HUES64 (cell line): Measurements from ENCODE around the gene PRSS8.
"Not testable (repeated sequence)": the region's sequence is repeated elsewhere in the genome, so short reads cannot be mapped to it uniquely, and the experiment has no call there.

Source experiments
- H3K27ac ChIP-seq: 2 replicates; pipeline ENCODE4 v1.7.0; 2013; ENCODE audit warnings: low read depth, low read length, inconsistent platforms
- H3K27me3 ChIP-seq: 2 replicates; pipeline ENCODE4 v1.6.1; 2013; ENCODE audit warnings: mild to moderate bottlenecking, low read length; ENCODE audit not compliant: insufficient read depth
- H3K36me3 ChIP-seq: 2 replicates; pipeline ENCODE4 v1.6.1; 2013; ENCODE audit warnings: mild to moderate bottlenecking, low read length; ENCODE audit not compliant: insufficient read depth
- H3K4me1 ChIP-seq: 2 replicates; pipeline ENCODE4 v1.6.1; 2013; ENCODE audit warnings: mild to moderate bottlenecking, low read length, moderate library complexity; ENCODE audit not compliant: insufficient read depth
- H3K4me3 ChIP-seq: 2 replicates; pipeline ENCODE4 v1.5.1; 2013; ENCODE audit warnings: mild to moderate bottlenecking, low read length, moderate library complexity
- H3K9ac ChIP-seq: 2 replicates; pipeline ENCODE4 v1.6.1; 2013; ENCODE audit warnings: mild to moderate bottlenecking, low read depth, low read length
- H3K9me3 ChIP-seq: 2 replicates; pipeline ENCODE4 v1.6.1; 2013; ENCODE audit warnings: low read depth, low read length; ENCODE audit not compliant: insufficient read depth
- WGBS: fragments of 150-250, 120-280 bp; methylation state at CpG from one replicate; pipeline ENCODE4 v1.1.7; 2013; ENCODE audit warnings: missing lambda C conversion rate; 5-methylcytosine and 5-hydroxymethylcytosine counted together

PRSS8 gene

DNA sequence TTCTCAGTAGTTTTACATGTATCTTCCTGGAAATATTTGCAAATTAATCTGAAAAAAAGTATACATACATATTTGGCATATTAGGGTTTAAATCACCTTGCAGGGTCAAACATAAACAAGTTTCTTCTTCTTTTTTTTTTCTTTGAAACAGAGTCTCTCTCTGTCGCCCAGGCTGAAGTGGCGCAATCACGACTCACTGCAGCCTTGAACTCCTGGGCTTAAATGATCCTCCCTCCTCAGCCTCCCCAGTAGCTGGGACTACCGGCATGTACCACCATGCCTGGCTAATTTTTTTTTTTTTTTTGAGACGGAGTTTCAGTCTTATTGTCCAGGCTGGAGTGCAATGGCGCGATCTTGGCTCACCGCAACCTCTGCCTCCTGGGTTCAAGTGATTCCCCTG, 31.8 kb upstream of the PRSS8 start:
- H3K27me3 ChIP-seq, result no peaks in the 10 kb centered on the region
- no peaks in the 10 kb centered on the region for H3K4me1 ChIP-seq
- H3K9ac ChIP-seq, result no peak overlapping the region
- H3K27ac ChIP-seq, result no peak overlapping the region
- H3K4me3 ChIP-seq, result no peak overlapping the region
- H3K36me3 ChIP-seq, result no peaks in the 10 kb centered on the region
- no peaks in the 10 kb centered on the region for H3K9me3 ChIP-seq
- WGBS, result 94% methylated on average over 8 of the region's 8 CpGs

DNA sequence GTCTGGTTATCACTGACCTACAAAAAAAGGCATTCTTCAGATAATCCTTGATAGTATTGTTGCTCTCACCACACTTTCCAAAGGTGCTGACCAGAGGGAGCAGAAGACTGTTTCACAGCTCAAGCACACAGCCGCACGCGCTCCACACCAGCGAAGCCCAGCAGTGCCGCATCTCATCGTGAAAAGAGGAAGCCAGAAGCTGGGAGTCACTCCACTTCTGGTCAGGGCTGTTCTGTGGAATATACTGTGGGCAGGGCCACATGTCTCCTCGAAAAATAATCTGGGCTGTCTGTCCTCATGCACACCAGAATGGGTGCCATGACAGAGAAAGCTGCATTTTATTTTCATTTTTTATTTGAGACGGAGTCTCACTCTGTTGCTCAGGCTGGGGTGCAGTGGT, 21.6 kb upstream of the PRSS8 start:
- no peaks in the 10 kb centered on the region for H3K9me3 ChIP-seq
- WGBS, result 87% methylated on average over 8 of the region's 8 CpGs
- H3K27ac ChIP-seq, result no peak overlapping the region
- H3K27me3 ChIP-seq, result no peaks in the 10 kb centered on the region
- H3K4me1 ChIP-seq, result no peaks in the 10 kb centered on the region
- H3K4me3 ChIP-seq, result no peak overlapping the region
- H3K9ac ChIP-seq, result no peak overlapping the region
- H3K36me3 ChIP-seq, result no peaks in the 10 kb centered on the region

DNA sequence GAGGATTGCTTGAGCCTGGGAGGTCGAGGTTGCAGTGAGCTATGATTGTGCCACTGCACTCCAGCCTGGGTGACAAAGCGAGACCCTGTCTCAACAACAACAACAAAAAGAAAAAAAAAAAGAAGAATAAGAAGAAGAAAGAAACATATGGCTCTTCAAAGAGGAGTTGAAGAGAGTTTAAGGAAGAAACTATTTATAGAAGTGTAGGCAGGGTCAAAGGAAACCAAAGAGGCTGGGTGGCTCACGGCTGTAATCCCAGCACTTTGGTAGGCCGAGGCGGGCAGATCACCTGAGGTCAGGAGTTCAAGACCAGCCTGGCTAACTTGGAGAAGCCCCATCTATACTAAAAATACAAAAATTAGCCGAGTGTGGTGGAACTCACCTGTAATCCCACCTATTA, 15.4 kb upstream of the PRSS8 start:
- H3K9ac ChIP-seq, H3K4me3 ChIP-seq, H3K9me3 ChIP-seq, H3K27ac ChIP-seq, H3K4me1 ChIP-seq, H3K36me3 ChIP-seq: not testable (repeated sequence)
- H3K27me3 ChIP-seq, result peaks cover 27% of the 10 kb centered on the region
- 93% methylated on average over 5 of the region's 6 CpGs for WGBS

DNA sequence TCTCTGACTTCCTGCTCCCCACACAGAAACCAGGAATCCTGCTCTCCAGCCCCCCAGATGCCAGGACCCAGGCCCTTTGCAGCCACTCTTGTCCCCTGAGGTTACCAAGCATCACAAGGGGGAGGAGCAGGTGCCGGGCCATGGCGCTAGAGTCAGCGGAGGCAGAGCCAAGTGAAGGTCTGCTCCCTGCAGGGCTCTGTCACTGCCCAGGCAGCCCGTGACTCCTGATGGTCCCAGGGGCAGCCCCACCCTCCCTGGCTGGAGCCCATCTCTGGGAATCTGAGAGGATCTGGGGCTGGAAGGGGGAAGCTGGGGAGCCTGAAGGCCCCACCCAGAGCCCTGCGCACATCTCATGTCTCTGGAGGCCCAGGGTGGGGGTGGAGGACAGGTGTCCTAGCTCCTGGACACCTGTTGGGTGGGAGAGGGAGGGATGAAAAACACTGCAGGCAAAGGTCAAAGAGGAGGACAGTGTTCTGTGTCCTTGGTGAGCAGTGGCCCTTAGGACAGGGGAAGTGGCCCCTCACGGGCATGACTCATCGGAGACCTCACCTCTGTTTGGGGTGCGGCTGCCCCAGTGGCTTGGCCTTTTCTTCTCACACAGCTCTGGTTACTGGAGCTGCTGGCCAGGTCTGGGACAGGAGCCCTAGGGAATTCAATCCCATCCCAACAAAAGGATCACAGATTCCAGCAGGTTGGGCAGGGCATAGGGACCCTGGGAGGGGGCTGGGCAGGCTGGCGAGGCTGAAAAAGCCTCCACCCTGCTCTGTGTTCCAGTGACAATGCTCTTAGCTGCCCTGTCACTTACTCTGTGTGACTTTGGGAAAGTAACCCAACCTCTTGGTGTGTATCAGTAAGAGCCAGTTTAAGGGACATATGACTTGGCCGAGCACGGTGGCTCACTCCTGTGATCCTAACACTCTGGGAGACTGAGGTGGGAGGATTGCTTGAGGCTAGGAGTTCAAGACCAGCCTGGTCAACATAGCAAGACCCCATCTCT, 14.7 kb upstream of the PRSS8 start, which contains the start of gene PRSS36:
Gene PRSS36, minus strand, starts transcription at position 173 of the 997 bp plus-strand sequence. Its CDS starts 31 bp downstream, at position 142.
- H3K9ac ChIP-seq, result no peak within 1 kb of the TSS
- peaks cover 32% of the 10 kb centered on the region for H3K27me3 ChIP-seq
- no peaks in the 10 kb centered on the region for H3K9me3 ChIP-seq
- 82% methylated on average over 11 of the region's 11 CpGs for WGBS
- H3K4me1 ChIP-seq, result 0 out of 2 replicates have a peak, but pooled peaks cover 6% of the 10 kb centered on the region
- H3K4me3 ChIP-seq, result no peak within 1 kb of the TSS
- H3K36me3 ChIP-seq, result no peaks in the 10 kb centered on the region
- H3K27ac ChIP-seq, result no peak within 1 kb of the TSS

DNA sequence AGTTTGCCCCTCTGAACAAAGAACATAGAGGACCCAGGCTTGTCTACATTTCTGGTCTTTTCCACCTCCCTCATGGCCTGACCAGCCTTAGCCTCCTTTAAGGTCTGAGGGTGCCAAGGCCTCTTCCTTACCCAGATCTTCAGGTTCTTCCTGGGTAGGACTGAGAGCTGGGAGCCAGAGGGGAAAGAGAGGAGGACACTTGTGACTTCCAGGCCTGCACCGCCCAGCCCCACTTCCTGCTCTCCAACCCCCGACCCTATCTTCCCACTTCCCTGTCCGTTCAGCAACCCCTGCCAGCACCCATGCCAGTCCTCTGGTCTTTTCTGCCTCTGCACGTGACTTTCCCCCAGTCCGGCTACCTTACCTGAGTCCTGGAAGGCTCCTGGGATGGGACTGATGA, 13.8 kb upstream of the PRSS8 start:
- Histone ChIP-seq H3K9ac (no peak overlapping the region), H3K4me3 (no peak overlapping the region), H3K27ac (no peak overlapping the region), H3K27me3 (peaks cover 32% of the 10 kb centered on the region), H3K36me3 (no peaks in the 10 kb centered on the region), H3K9me3 (no peaks in the 10 kb centered on the region), H3K4me1 (0 out of 2 replicates have a peak, but pooled peaks cover 6% of the 10 kb centered on the region)
- 81% methylated on average over 5 of the region's 5 CpGs for WGBS

DNA sequence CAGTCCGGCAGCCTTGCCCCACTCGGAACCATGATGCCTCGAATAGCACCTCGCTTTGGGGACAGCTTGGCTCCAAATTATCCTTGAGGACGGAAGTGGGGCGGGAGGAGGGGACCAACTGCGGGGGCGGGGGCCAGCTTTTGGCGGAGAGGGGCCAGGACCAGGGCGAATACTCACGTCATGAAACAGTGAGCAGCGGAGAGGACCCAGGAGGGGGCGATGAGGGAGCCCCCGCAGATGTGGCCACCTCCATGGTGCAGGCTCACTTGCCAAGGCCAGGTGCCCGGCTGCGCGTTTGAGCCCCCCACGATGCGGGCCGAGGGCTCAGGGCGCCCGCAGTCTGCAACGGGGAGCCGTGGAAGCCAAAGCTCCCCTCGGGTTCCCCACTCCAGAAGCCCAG, 13.4 kb upstream of the PRSS8 start:
- Histone ChIP-seq H3K9ac (no peak overlapping the region), H3K27ac (no peak overlapping the region), H3K36me3 (no peaks in the 10 kb centered on the region), H3K9me3 (no peaks in the 10 kb centered on the region), H3K4me1 (0 out of 2 replicates have a peak, but pooled peaks cover 6% of the 10 kb centered on the region), H3K27me3 (peaks cover 32% of the 10 kb centered on the region), H3K4me3 (peak overlapping the region; percentile 52; the same call in 1 of the 2 replicates)
- 91% methylated on average over 25 of the region's 25 CpGs for WGBS

DNA sequence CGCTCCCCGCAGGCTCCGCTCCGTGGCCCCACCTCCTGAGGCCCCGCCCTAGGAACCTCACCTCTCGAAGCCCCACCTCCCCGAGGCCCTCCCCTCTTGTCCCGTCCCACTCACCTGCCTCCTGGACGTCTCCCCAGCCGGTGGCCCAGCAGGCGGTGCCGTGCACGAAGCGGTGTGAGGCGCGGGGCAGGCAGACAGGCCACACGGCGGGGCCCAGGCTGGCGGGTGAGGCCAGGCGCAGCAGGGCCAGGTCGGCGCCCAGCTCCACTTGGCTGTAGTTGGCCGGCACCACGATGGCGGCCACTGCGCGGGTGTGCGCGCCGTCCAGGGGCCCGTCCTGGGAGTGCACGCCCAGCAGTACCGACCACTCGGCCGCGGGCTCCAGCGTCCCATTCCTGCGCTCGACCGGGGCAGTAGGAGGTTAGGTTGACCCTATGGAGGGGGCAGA, 12.8 kb upstream of the PRSS8 start:
- H3K27ac ChIP-seq, result no peak overlapping the region
- peak overlapping the region; percentile 24; the same call in 1 of the 2 replicates for H3K9ac ChIP-seq
- 46% methylated on average over 40 of the region's 40 CpGs for WGBS
- H3K27me3 ChIP-seq, result peaks cover 37% of the 10 kb centered on the region
- peak overlapping the region; percentile 52 for H3K4me3 ChIP-seq
- 0 out of 2 replicates have a peak, but pooled peaks cover 6% of the 10 kb centered on the region for H3K4me1 ChIP-seq
- no peaks in the 10 kb centered on the region for H3K36me3 ChIP-seq
- H3K9me3 ChIP-seq, result no peaks in the 10 kb centered on the region

DNA sequence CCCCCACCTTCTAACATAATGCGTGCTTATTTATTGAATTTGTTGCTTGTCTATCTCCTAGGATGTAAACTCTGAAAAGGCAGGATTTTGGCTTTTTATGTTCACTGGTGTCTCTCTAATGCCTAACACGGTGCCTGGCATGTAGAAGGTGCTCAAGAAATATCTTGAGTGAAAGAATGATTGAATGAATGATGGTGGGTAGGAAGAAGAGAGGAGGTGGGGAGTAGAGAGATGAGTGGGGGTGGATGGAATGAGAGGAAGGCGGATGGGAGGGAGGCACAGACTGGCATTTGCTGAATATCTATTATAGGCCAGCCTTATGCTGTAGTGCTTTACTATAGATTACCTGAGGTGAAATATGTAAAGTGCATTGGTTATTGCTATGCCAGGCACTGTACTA, 12.0 kb upstream of the PRSS8 start:
- H3K27me3 ChIP-seq, result peaks cover 45% of the 10 kb centered on the region
- H3K27ac ChIP-seq, result no peak overlapping the region
- 90% methylated on average over 3 of the region's 3 CpGs for WGBS
- 0 out of 2 replicates have a peak, but pooled peaks cover 6% of the 10 kb centered on the region for H3K4me1 ChIP-seq
- H3K4me3 ChIP-seq, result peak overlapping the region; percentile 52; the same call in 1 of the 2 replicates
- H3K9me3 ChIP-seq, result no peaks in the 10 kb centered on the region
- H3K9ac ChIP-seq, result no peak overlapping the region
- no peaks in the 10 kb centered on the region for H3K36me3 ChIP-seq

DNA sequence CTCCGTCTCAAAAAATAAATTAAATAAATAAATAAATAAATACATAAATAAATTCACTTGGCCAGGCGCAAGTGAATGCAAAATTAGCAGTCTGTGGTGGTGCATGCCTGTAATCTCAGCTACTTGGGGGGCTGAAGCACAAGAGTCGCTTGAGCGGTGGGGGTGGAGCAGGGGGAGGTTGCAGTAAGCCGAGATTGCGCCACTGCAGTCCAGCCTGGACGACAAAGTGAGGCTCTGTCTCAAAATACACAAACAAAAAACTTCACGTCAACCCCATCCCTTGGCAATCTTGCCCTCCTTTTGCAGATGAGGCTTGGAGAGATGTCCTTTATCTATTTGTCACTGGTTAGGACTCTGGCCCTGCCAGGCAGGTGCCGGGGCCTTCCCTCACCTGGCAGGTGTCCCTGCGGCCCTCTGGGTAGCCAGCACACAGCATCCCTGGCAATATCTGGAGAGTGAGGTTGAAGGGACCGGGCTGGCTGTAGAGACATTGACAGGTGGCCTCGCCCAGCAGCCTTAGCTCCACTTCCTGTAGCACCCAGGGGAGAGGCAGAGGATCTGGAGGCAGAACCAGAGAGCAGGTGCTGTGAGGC, 10.0 kb upstream of the PRSS8 start:
- 92% methylated on average over 11 of the region's 12 CpGs for WGBS
- Histone ChIP-seq H3K9me3 (no peaks in the 10 kb centered on the region), H3K4me3 (no peak overlapping the region), H3K27ac (no peak overlapping the region), H3K4me1 (peaks cover 14% of the 10 kb centered on the region), H3K36me3 (no peaks in the 10 kb centered on the region), H3K27me3 (peaks cover 46% of the 10 kb centered on the region), H3K9ac (no peak overlapping the region)

DNA sequence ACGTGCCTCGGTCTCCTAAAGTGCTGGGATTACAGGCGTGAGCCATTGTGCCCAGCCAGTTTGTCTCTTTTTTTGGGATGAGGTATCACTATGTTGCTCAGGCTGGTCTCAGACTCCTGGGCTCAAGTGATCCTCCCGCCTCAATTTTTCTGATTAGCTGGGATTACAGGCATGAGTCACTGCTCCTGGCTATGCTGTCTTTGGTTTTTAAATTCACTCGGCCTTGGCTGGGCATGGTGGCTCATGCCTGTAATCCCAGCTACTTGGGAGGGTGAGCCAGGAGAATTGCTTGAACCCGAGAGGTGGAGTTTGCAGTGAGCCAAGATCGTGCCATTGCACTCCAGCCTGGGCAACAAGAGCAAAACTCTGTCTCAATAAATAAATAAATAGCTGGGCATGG, 8.9 kb upstream of the PRSS8 start:
- WGBS, result 92% methylated on average over 7 of the region's 7 CpGs

DNA sequence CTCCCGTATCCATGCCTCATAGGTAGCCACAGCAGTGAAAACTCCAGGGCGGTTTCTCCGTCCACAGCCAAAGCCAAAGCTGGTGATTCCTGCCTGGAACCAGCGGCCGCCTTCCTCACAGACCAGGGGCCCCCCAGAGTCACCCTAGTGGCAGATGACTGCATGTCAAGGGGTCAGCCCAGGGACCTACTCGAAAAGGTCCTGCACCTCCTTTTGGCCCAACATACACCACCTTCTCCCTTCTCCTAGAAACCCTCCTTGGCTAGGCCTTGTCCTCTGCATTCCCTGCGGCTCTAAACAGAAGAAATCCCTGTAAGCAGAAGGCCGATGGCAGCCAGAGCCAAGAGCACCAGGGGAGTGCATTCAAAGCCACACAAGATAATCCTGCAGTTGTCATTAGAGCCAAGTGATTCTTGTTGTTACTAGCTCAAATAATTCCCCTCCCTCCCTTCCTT, 8.2 kb upstream of the PRSS8 start:
- 87% methylated on average over 8 of the region's 8 CpGs for WGBS
- Histone ChIP-seq H3K4me3 (no peak overlapping the region), H3K4me1 (peaks cover 18% of the 10 kb centered on the region), H3K27me3 (peaks cover 46% of the 10 kb centered on the region), H3K27ac (no peak overlapping the region), H3K9me3 (no peaks in the 10 kb centered on the region), H3K36me3 (no peaks in the 10 kb centered on the region), H3K9ac (no peak overlapping the region)

More for the DNA sequence above, 8.9 kb upstream of the PRSS8 start:
- not testable (repeated sequence) for H3K27ac ChIP-seq, H3K4me3 ChIP-seq, H3K36me3 ChIP-seq, H3K9me3 ChIP-seq, H3K9ac ChIP-seq
- Histone ChIP-seq H3K4me1 (peaks cover 12% of the 10 kb centered on the region), H3K27me3 (peaks cover 46% of the 10 kb centered on the region)
